ENCODE measurements around the gene BDKRB2. TPM values are rescaled to one million over a fixed set of nuclear protein-coding genes. Genes with fewer than 3 reads are reported as not detected.
A peak's percentile ranks its signal among the peaks of the same experiment; 100 is the strongest.

The BDKRB2 gene
- total and polyA plus RNA-seq, 2 experiments from 2014 or later = 4.4 to 5.9 TPM

GRCh38 chr14:96176275-96176674 is 28.4 kb upstream of the BDKRB2 start:
- Histone ChIP-seq H3K4me1 (ENCODE audit: insufficient read depth) (peaks cover 14% of the 10 kb centered on the region), H3K27me3 (no peaks in the 10 kb centered on the region), H3K4me3 (no peak overlapping the region), H2AFZ (no peak overlapping the region), H3K27ac (peak overlapping the region; percentile 46), H3K79me2 (no peaks in the 10 kb centered on the region), H3K36me3 (replicated peaks; ENCODE audit: insufficient read depth, low read depth) (no peaks in the 10 kb centered on the region), H3K9me2 (replicated peaks; ENCODE audit: insufficient read depth) (no peaks in the 10 kb centered on the region), H3K9me3 (ENCODE audit: low read depth) (no peaks in the 10 kb centered on the region), H4K20me1 (ENCODE audit: insufficient read depth, poor library complexity, severe bottlenecking) (no peaks in the 10 kb centered on the region), H3K4me2 (no peak overlapping the region)
- WGBS (ENCODE audit: low lambda C conversion rate, missing lambda C conversion rate) = 94% methylated on average over 2 of the region's 2 CpGs
- TF ChIP-seq CTCF (IDR thresholded peaks at IDR 0.05; ENCODE audit: poor library complexity) (no peak), EZH2 (IDR thresholded peaks at IDR 0.05; ENCODE audit: borderline replicate concordance) (no peak), EZH2phosphoT487 (IDR thresholded peaks at IDR 0.05; ENCODE audit: low read depth, severe bottlenecking, unreplicated experiment) (no peak)
- DNase-seq (ENCODE audit: low spot score) = no peak

- Histone ChIP-seq H2AFZ (no peak overlapping the region), H3K79me2 (no peaks in the 10 kb centered on the region), H3K27me3 (no peaks in the 10 kb centered on the region), H3K4me2 (no peak overlapping the region), H3K36me3 (replicated peaks; ENCODE audit: insufficient read depth, low read depth) (no peaks in the 10 kb centered on the region), H4K20me1 (ENCODE audit: insufficient read depth, poor library complexity, severe bottlenecking) (no peaks in the 10 kb centered on the region), H3K27ac (peak overlapping the region; percentile 46), H3K9me3 (ENCODE audit: low read depth) (no peaks in the 10 kb centered on the region), H3K4me3 (no peak overlapping the region), H3K4me1 (ENCODE audit: insufficient read depth) (peaks cover 14% of the 10 kb centered on the region), H3K9me2 (replicated peaks; ENCODE audit: insufficient read depth) (no peaks in the 10 kb centered on the region)
- 58% methylated on average over 8 of the region's 8 CpGs for WGBS (ENCODE audit: low lambda C conversion rate, missing lambda C conversion rate)
- no peak for DNase-seq (ENCODE audit: low spot score)
- TF ChIP-seq CTCF (IDR thresholded peaks at IDR 0.05; ENCODE audit: poor library complexity) (no peak), EZH2 (IDR thresholded peaks at IDR 0.05; ENCODE audit: borderline replicate concordance) (no peak), EZH2phosphoT487 (IDR thresholded peaks at IDR 0.05; ENCODE audit: low read depth, severe bottlenecking, unreplicated experiment) (no peak)
Observed at GRCh38 chr14:96176811-96177211, 27.8 kb upstream of the BDKRB2 start.

GRCh38 chr14:96177766-96178375 is 26.8 kb upstream of the BDKRB2 start:
- TF ChIP-seq EZH2 (IDR thresholded peaks at IDR 0.05; ENCODE audit: borderline replicate concordance) (no peak), CTCF (IDR thresholded peaks at IDR 0.05; ENCODE audit: poor library complexity) (no peak), EZH2phosphoT487 (IDR thresholded peaks at IDR 0.05; ENCODE audit: low read depth, severe bottlenecking, unreplicated experiment) (no peak)

More at GRCh38 chr14:96177766-96178375, 26.8 kb upstream of the BDKRB2 start:
- Histone ChIP-seq H3K27ac (peak overlapping the region; percentile 20), H3K4me1 (ENCODE audit: insufficient read depth) (peaks cover 14% of the 10 kb centered on the region), H3K9me2 (replicated peaks; ENCODE audit: insufficient read depth) (no peaks in the 10 kb centered on the region), H3K79me2 (no peaks in the 10 kb centered on the region), H3K4me3 (no peak overlapping the region), H3K36me3 (replicated peaks; ENCODE audit: insufficient read depth, low read depth) (no peaks in the 10 kb centered on the region), H3K4me2 (no peak overlapping the region), H2AFZ (no peak overlapping the region), H3K9me3 (ENCODE audit: low read depth) (no peaks in the 10 kb centered on the region), H3K27me3 (no peaks in the 10 kb centered on the region), H4K20me1 (ENCODE audit: insufficient read depth, poor library complexity, severe bottlenecking) (no peaks in the 10 kb centered on the region)
- 39% methylated on average over 10 of the region's 10 CpGs for WGBS (ENCODE audit: low lambda C conversion rate, missing lambda C conversion rate)
- peak; percentile 44 for DNase-seq (ENCODE audit: low spot score)
